G401 (cell line): ENCODE measurements around the gene HOXB2. TPM values are rescaled to one million over a fixed set of nuclear protein-coding genes. Genes with fewer than 3 reads are reported as not detected.
"Not testable (repeated sequence)": the region's sequence is repeated elsewhere in the genome, so short reads cannot be mapped to it uniquely, and the experiment has no call there.

Experiments
- DNase-seq: peaks from one replicate; pipeline ENCODE4 v3.0.0-alpha.2; 2015; ENCODE audit warnings: low spot score
- in situ Hi-C: cut with HindIII; loops from 2 replicates; pipeline ENCODE4 v1.10.0; 2016; ENCODE audit warnings: low sequenced_read_pairs, mixed read lengths
- total RNA-seq: library from RNA; depleted of rRNA; stranded (reverse); fragments of >200 nt; shearing (Covaris generic); gene quantifications from 2 replicates; pipeline ENCODE4 v1.2.3, GENCODE V29; 2014

Gene HOXB2
- total RNA-seq, 1 experiment from 2014 or later, result 19.7 TPM

GRCh38 chr17:48527547-48527932 lies 17.4 kb downstream of the HOXB2 start:
- in situ Hi-C loops, result no loop called here
- DNase-seq, result no peak

- in situ Hi-C loops, result no loop called here
- no peak for DNase-seq
Observed at GRCh38 chr17:48526608-48527546, 18.0 kb downstream of the HOXB2 start.

- in situ Hi-C loops, result no loop called here
- DNase-seq, result no peak
Observed at GRCh38 chr17:48523010-48523409, 21.9 kb downstream of the HOXB2 start.

GRCh38 chr17:48522031-48522653 lies 22.8 kb downstream of the HOXB2 start:
- DNase-seq, result no peak
- in situ Hi-C loops, result no loop called here

GRCh38 chr17:48520631-48521079 lies 24.3 kb downstream of the HOXB2 start:
- in situ Hi-C loops, result no loop called here
- DNase-seq, result no peak

GRCh38 chr17:48519427-48519826 lies 25.5 kb downstream of the HOXB2 start:
- in situ Hi-C loops, result no loop called here
- no peak for DNase-seq

- in situ Hi-C loops, result no loop called here
- DNase-seq, result no peak
Observed at GRCh38 chr17:48517478-48517877, 27.4 kb downstream of the HOXB2 start.

- in situ Hi-C loops, result no loop called here
- DNase-seq, result no peak
Observed at GRCh38 chr17:48515925-48516900, 28.7 kb downstream of the HOXB2 start.

GRCh38 chr17:48514477-48514876 lies 30.4 kb downstream of the HOXB2 start:
- DNase-seq, result no peak
- in situ Hi-C loops, result no loop called here

GRCh38 chr17:48513666-48514455 lies 31.0 kb downstream of the HOXB2 start:
- in situ Hi-C loops, result no loop called here
- no peak for DNase-seq

- in situ Hi-C loops, result no loop called here
- DNase-seq, result no peak
Observed at GRCh38 chr17:48513097-48513496, 31.8 kb downstream of the HOXB2 start.

- in situ Hi-C loops, result no loop called here
- no peak for DNase-seq
Observed at GRCh38 chr17:48510761-48511604, 33.9 kb downstream of the HOXB2 start.

- in situ Hi-C loops, result no loop called here
- no peak for DNase-seq
Observed at GRCh38 chr17:48510381-48510760, 34.5 kb downstream of the HOXB2 start.

- DNase-seq, in situ Hi-C loops: not testable (repeated sequence)
Observed at GRCh38 chr17:48509708-48510107, 35.2 kb downstream of the HOXB2 start.

- in situ Hi-C loops, result no loop called here
- no peak for DNase-seq
Observed at GRCh38 chr17:48506246-48506645, 38.7 kb downstream of the HOXB2 start.

- in situ Hi-C loops, result no loop called here
- no peak for DNase-seq
Observed at GRCh38 chr17:48505788-48506187, 39.1 kb downstream of the HOXB2 start.

GRCh38 chr17:48504953-48505352 lies 40.0 kb downstream of the HOXB2 start:
- DNase-seq, result no peak
- in situ Hi-C loops, result no loop called here

- in situ Hi-C loops, result no loop called here
- DNase-seq, result no peak
Observed at GRCh38 chr17:48503747-48504146, 41.2 kb downstream of the HOXB2 start.
